ENCODE data around the gene DYNC1I1.

DYNC1I1 gene

DNA sequence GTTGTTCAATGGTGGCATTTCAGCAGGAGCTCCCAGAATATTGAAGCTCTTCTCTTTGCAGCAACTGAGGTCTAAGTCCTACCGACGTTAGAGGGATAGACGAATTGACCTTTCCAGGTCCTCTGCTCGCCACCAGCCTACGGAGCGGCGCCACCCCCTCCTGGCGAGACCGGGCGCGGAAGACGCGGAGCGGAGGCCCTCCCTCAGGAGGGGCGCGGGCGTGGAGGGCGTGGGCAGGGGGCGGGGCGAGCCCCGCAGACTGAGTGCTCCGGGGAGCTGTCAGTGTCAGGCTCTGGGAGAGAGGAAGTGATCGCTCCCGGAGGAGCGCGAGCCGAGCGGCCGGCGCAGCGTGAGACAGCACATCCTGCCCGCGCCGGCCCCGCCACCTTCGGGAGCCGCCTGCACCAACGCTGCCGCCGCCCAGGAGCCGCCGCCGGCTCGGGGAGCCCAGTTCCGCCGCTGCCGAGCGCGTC lies at the start of gene DYNC1I1:
Gene DYNC1I1, plus strand, starts transcription at position 257 of the 473 bp plus-strand sequence. CDS start 32,176 bp downstream, outside the sequence.
- in situ Hi-C loops (cut with HindIII; ENCODE audit: low sequenced_read_pairs) = no loop called here

DNA sequence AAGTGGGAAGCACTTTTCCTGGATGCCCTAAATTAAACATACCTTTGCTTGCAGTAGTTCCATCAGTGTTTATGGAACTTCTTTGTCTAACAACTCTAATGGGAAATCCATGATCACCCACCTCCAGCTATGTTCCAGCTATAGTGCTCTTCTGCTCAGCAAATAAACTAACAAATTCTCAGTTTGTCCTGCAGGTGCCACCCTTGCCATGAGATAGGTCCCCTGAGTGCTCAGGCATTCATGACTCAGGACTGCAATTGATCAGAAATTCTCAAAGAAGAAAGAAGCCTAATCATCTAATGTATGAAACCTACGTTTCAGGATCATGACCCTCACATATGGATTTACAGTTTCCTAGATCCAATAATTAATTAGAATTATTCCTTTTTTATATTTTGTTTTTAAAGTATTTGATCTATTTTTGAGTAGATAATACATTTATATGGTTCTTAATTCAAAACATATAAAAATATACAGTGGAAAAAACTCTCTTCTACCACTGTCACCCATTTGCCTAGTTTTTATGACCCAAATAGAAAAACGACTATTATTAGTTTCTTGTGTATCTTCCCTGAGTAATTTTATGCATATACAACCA lies 48.7 kb upstream of the DYNC1I1 start:
- in situ Hi-C loops (cut with HindIII; ENCODE audit: low sequenced_read_pairs) = no loop called here

DNA sequence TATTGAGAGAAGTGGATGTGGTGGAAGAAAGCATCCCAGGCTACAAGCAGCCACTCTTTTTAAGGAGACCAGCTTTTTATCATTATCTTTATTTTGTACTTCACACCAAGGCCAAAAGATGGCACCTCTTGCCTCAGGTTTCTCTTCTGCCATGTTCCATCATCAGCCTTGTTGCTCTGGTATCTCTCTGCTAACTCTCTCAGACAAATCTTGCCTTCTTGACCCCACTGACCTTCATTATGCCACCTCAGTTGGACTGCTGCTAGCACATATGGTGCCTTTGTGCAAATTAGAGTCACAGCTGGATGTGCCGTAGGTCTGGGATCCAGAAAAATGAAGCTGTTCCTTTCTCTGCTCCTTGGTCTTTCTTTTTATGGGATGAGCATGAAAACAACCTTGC lies 47.1 kb upstream of the DYNC1I1 start:
- in situ Hi-C loops (cut with HindIII; ENCODE audit: low sequenced_read_pairs) = no loop called here

GRCh38 chr7:95730493-95731280 lies 41.7 kb upstream of the DYNC1I1 start:
- in situ Hi-C loops (cut with HindIII; ENCODE audit: low sequenced_read_pairs) = no loop called here

- in situ Hi-C loops (cut with HindIII; ENCODE audit: low sequenced_read_pairs) = no loop called here
These were observed 35.7 kb upstream of the DYNC1I1 start for GRCh38 chr7:95736635-95737034.

GRCh38 chr7:95737828-95738505 lies 34.4 kb upstream of the DYNC1I1 start:
- in situ Hi-C loops (cut with HindIII; ENCODE audit: low sequenced_read_pairs) = no loop called here

DNA sequence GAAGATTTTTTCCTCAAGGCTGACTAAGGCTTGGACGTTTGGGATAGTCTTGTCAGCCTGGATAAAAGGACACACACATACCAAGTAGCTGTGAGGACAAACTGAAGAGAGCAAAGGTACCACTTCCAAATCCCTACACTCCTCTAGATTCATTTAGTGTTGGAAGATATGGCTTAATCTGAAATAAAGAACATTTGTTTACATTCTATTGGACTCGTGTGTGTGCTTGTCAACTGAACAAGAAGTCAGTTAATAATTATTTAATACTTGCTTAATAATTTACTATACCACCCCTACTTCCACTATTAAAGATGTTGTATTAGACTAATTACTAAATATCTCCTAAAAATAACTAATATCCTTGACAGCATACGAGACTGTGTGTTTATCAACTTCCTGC lies 23.3 kb upstream of the DYNC1I1 start:
- in situ Hi-C loops (cut with HindIII; ENCODE audit: low sequenced_read_pairs) = no loop called here

DNA sequence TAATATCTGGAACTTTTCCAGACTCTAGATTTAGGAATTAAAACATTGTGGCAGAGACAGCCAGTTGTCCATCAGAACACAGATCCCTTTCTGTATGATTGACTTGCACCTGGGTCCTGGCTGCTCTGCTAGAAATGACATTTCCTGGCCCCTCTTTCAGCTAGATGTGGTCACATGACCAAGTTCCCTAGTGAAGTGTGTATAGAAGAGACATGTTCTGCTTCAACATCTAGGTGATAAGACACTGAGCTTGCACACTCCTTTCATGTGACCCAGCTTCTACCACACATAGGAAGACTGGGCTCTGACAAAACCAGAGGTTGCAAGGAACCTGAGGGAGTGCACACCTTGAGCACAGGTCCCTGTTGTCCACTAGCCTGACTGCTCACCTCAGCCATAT lies 22.8 kb upstream of the DYNC1I1 start:
- in situ Hi-C loops (cut with HindIII; ENCODE audit: low sequenced_read_pairs) = no loop called here

DNA sequence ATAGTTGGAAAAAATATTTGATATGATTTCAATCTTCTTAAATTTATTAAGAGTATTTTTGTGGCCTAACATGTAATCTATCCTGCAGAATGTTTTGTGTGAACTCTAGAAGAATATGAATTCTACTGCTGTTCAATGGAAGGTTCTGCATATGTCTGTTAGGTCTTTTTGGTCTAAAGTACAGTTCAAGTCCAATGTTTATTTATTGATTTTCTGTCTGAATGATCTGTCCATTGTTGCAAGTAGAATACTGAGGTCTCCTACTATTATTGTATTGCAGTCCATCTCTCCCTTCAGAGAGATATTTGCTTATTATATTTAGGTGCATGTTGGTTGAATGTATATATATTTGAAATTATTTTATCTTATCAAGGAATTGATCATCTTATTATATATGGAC lies 18.9 kb upstream of the DYNC1I1 start:
- in situ Hi-C loops (cut with HindIII; ENCODE audit: low sequenced_read_pairs) = no loop called here

GRCh38 chr7:95755277-95755934 lies 16.9 kb upstream of the DYNC1I1 start:
- in situ Hi-C loops (cut with HindIII; ENCODE audit: low sequenced_read_pairs) = no loop called here

DNA sequence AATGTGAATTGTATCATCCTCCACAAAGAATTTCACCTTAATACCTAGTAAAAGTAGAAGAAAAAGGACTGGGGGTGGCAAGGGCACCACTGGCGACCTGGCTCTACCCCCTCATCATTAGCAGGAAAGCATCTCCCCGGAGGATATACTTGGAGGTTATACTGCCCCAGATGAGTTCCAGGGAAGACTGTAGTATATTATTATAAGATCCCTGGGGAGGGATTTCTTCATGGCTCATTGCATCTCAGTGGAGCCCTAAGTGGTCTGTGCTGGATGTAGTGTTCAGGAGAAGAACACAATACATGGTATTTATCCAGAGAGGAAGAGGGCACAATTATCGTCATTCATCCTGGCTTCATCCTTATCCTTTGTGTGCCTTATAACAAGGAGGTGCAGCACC lies 14.2 kb upstream of the DYNC1I1 start:
- in situ Hi-C loops (cut with HindIII; ENCODE audit: low sequenced_read_pairs) = no loop called here

GRCh38 chr7:95766086-95766485 lies 6.3 kb upstream of the DYNC1I1 start:
- in situ Hi-C loops (cut with HindIII; ENCODE audit: low sequenced_read_pairs) = no loop called here

DNA sequence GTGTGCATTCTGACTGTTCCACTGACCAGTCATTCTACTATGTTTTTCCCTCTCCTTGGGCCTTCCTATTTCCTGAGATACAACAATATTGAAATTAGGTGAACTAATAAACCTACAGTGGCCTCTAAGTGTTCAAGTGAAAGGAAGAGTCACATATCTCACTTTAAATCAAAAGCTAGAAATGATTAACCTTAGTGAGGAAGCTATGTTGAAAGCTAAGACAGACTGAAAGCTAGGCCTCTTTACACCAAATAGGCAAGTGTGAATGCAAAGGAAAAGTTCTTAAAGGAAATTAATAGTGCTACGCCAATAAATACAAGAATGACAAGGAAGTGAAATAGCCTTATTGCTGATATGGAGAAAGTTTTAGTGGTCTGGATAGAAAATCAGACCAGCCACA lies 5.7 kb upstream of the DYNC1I1 start:
- in situ Hi-C loops (cut with HindIII; ENCODE audit: low sequenced_read_pairs) = no loop called here

DNA sequence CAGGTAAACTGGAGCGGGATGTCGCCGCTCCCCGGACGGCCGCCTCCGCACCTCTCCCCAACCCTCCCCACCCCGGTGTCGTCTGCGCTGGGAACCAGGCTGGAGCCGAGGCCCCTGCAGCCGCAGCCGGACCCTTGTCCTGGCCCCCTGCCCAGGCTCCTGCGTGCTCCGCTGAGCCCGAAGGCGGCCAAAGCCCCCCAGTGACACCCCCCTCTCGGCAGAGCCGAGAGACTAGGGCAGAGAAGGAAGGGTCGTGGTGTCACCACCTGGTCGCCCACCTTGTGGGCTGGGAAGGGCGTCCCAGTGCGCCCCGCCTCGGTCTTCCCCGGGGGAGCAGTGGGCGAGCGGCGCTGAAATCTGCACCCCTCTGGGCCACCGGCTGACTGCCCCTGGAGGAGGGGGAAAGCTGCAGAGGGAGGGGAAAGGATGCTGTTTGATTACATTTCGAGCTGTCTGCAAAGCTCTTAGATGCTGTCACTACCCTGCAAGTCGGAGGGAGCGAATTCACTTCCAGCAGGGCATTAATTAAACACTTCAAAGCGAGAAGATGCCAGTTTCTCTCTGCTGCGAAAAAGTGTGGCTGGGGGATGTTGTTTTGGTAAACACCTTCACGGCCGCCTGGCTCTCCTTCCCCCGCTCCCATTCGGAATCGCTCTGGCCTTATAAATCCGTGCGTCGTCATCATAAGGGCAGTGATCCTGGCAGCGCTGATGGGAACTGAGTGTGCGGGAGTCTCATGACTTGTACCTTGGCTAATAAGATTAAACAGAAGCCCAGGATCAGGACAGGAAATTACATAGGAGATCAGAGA lies 622 bp downstream of the DYNC1I1 start:
- in situ Hi-C loops (cut with HindIII; ENCODE audit: low sequenced_read_pairs) = no loop called here

DNA sequence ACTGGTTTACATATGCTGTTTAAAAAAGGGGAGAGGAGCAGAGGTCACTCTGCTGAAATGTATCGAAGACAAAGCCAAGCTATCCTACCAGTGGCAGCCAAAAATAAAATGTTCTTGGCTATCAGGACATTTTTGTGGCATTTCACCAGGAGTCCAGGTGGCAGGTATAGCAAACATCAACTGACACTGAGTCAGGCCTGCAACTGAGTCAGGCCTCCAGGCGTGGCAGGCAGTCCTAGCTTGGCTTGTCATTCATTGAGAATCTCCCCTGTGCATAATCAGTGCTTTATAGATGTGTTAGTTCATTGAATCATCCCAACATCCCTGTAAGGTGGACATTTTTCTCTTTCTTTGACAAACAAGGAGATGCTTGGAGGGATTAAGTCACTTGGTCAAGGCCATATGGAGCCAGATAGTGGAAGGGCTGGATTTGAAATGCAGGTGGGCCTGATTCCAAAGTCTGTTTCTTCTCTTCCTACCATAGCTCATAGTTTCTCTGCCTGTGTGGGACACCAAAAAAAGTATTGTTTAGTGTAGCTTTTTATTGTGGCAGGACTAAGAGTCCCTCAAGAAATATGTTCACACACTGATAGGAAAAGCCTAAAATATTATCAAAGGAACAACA lies 4.3 kb downstream of the DYNC1I1 start:
- in situ Hi-C loops (cut with HindIII; ENCODE audit: low sequenced_read_pairs) = no loop called here

- in situ Hi-C loops (cut with HindIII; ENCODE audit: low sequenced_read_pairs) = no loop called here
These were observed 4.9 kb downstream of the DYNC1I1 start for GRCh38 chr7:95777269-95777668.

DNA sequence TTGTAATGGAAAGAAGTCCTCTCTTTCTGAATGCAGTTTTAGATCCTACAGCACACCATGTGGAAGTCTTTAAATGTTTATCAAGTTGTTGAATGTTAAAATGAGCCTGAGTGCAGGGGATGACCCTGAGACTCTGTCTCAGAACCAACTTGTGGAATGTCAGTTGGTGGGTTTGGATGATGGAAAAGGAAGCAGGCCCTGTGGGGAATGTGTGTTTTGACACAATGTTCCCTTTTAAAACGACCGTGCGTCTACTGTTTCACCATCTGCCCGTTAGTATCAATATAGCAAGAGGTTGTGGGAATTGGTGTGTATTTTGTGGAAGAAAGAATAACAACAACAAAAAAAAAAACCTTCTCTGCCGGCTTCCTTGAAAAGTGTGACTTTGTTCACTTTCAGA lies 8.3 kb downstream of the DYNC1I1 start:
- in situ Hi-C loops (cut with HindIII; ENCODE audit: low sequenced_read_pairs) = no loop called here

GRCh38 chr7:95781961-95782586 lies 9.7 kb downstream of the DYNC1I1 start:
- in situ Hi-C loops (cut with HindIII; ENCODE audit: low sequenced_read_pairs) = no loop called here

DNA sequence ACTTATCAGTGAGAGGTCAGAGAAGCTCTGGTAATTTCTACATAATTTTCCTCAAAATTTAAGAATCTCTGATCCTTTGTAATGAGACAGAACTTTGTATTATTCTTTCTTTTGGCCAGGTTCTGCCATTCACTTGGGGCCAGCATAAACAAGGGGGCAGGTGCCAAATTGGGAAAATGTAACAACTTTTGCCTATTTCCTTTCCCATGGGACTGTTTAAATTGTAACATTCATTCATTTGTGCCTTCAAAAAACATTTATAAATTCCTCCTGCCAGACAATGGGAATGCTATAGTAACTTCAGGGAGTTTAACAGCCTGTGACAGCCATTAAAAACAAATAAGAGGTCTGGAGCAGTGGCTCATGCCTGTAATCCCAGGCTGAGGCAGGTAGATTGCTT lies 12.4 kb downstream of the DYNC1I1 start:
- in situ Hi-C loops (cut with HindIII; ENCODE audit: low sequenced_read_pairs) = no loop called here

DNA sequence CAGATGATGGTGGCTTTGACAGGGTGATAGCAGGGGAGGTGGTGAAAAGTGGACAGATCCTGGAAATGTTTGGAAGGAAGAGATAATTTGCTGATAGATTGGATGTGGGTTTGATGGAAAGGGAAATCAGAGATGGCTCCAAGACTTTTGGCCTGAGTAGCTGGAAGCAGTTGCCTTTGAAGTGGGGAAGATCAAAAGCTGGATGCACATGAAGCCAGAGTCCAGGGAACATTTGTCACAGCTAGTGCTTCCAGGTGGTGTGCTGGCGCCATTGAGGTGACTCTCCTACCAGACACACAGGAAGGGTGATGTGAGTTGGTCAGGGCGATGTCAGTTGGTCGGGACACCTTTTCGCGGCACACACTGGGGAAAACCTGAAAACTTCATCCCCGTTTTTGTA lies 15.9 kb downstream of the DYNC1I1 start:
- in situ Hi-C loops (cut with HindIII; ENCODE audit: low sequenced_read_pairs) = no loop called here
